Bone marrow (tissue), 2 donors: ENCODE measurements around the gene KIF3C.
A peak's percentile ranks its signal among the peaks of the same experiment; 100 is the strongest.

ENCODE experiments used
- DNase-seq, 2 donors: peaks; one replicate each; lab custom pipeline; 2025; lab: John Stamatoyannopoulos, UW

The KIF3C gene

DNA sequence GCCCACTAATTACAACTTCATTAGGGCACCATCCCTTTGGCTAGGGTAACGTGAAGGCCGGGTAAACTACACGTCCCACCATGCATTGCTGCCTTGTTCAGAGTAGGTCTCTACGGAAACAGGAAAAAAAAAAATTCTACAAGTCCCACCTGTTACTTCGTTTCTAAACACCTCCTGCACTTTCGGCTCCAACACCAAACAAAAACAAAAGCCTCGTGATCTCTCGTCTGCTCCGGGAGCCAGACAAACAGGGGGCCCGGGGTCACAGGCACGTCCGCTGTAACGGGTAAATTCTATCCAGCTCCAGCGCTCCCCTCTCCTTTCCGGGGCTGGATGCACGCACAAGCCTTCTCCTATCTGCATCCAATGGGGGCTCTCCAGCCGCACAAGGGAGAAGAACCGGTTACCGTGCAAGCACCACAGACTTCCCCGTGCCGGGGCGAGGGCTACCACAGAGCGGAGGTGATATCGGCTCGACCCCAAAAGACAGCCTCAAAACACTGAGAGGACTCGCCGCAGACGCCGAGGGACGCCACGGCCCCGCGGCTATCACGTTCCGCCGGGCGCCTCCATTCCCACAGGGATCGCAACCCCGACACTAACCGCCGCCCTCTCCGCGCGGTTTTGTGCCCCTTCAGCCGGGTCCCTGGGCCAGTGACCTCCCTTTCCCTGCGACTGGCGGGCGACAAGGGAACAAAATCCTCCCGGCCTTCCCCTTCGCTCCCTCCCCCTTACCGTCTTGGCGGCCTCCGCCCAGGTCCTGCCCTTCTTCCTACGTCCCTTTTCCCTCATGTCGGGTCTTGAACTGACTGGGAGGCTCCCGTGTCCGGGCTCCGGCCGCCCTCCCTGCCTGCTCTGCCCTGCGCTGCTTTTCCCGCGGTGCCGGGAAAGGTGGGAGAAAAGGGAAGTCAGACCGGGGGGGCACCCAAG is 104.6 kb downstream of the KIF3C start:
- peak in 1 of 2 donors; percentile 60 for DNase-seq
